Tibial nerve (tissue), 4 donors: ENCODE measurements around the gene IMPG2.

ENCODE experiments used
- EP300 ChIP-seq, 2 donors: sonication (generic); formaldehyde crosslinking; IDR thresholded peaks; one replicate each; pipeline ENCODE4 v1.6.1; 2017; ENCODE audit warnings: antibody characterized with exemption in 2 of 2, mild to moderate bottlenecking in 1 of 2
- POLR2A ChIP-seq, 2 donors: fragments of 450-650 bp; IDR thresholded peaks; one replicate each; pipeline ENCODE4 v1.6.1; 2017; ENCODE audit warnings: antibody characterized with exemption in 2 of 2, mild to moderate bottlenecking in 2 of 2, moderate library complexity in 2 of 2
- TF ChIP-seq, protein P1 (sequence below), 5 experiments: fragments of 200-600 bp in 3 of 5; fragments of 450-650 bp in 2 of 5; sonication (generic) in 3 of 5; IDR thresholded peaks; one replicate each; pipeline ENCODE4 v1.5.1; 2016 to 2019; ENCODE audit warnings: antibody characterized with exemption in 5 of 5, mild to moderate bottlenecking in 3 of 5, moderate library complexity in 2 of 5

- TF ChIP-seq EP300 (IDR thresholded peaks at IDR 0.05) = no peak
- TF ChIP-seq, protein P1, sequence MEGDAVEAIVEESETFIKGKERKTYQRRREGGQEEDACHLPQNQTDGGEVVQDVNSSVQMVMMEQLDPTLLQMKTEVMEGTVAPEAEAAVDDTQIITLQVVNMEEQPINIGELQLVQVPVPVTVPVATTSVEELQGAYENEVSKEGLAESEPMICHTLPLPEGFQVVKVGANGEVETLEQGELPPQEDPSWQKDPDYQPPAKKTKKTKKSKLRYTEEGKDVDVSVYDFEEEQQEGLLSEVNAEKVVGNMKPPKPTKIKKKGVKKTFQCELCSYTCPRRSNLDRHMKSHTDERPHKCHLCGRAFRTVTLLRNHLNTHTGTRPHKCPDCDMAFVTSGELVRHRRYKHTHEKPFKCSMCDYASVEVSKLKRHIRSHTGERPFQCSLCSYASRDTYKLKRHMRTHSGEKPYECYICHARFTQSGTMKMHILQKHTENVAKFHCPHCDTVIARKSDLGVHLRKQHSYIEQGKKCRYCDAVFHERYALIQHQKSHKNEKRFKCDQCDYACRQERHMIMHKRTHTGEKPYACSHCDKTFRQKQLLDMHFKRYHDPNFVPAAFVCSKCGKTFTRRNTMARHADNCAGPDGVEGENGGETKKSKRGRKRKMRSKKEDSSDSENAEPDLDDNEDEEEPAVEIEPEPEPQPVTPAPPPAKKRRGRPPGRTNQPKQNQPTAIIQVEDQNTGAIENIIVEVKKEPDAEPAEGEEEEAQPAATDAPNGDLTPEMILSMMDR (IDR thresholded peaks at IDR 0.05) = no peak
- TF ChIP-seq POLR2A (IDR thresholded peaks at IDR 0.05) = no peak
These were observed 35.6 kb downstream of the IMPG2 start for GRCh38 chr3:101284757-101285156.
